DMS153 treated with DMSO at 0.1 percent for 48 hours (cell line): Measurements from ENCODE around the gene UGT1A1.
"Not testable (repeated sequence)": the region's sequence is repeated elsewhere in the genome, so short reads cannot be mapped to it uniquely, and the experiment has no call there.

Experiments used
- DNase-seq: peaks from one replicate; lab custom pipeline; 2025; ENCODE audit not compliant: unreplicated experiment; lab: John Stamatoyannopoulos, UW

Gene UGT1A1

GRCh38 chr2:233760043-233760442 lies at the start of gene UGT1A1:
Gene UGT1A1, plus strand, starts transcription at chr2:233760270. Its CDS starts 18 bp downstream, at chr2:233760288.
- no peak for DNase-seq

GRCh38 chr2:233711312-233712008 lies 48.6 kb upstream of the UGT1A1 start:
- peak; percentile 73 for DNase-seq

GRCh38 chr2:233712611-233713261 lies 47.3 kb upstream of the UGT1A1 start, which contains the start of gene UGT1A5:
Gene UGT1A5, plus strand, starts transcription at chr2:233712907. Its CDS starts 85 bp downstream, at chr2:233712992.
- no peak for DNase-seq

GRCh38 chr2:233713262-233713615 lies 46.8 kb upstream of the UGT1A1 start:
- DNase-seq: no peak

GRCh38 chr2:233714121-233714520 lies 45.9 kb upstream of the UGT1A1 start:
- DNase-seq: no peak

- no peak for DNase-seq
Observed at GRCh38 chr2:233718552-233718951, 41.5 kb upstream of the UGT1A1 start, which contains the start of gene UGT1A4. Gene UGT1A4, plus strand, starts transcription at chr2:233718736. Its CDS starts 85 bp downstream, at chr2:233718821.

GRCh38 chr2:233728723-233729301 lies 31.3 kb upstream of the UGT1A1 start, which contains the start of gene UGT1A3:
Gene UGT1A3, plus strand, starts transcription at chr2:233729042. Its CDS starts 85 bp downstream, at chr2:233729127.
- no peak for DNase-seq

GRCh38 chr2:233736868-233737653 lies 23.0 kb upstream of the UGT1A1 start:
- peak; percentile 2 for DNase-seq

- no peak for DNase-seq
Observed at GRCh38 chr2:233740870-233741269, 19.2 kb upstream of the UGT1A1 start.

DNA sequence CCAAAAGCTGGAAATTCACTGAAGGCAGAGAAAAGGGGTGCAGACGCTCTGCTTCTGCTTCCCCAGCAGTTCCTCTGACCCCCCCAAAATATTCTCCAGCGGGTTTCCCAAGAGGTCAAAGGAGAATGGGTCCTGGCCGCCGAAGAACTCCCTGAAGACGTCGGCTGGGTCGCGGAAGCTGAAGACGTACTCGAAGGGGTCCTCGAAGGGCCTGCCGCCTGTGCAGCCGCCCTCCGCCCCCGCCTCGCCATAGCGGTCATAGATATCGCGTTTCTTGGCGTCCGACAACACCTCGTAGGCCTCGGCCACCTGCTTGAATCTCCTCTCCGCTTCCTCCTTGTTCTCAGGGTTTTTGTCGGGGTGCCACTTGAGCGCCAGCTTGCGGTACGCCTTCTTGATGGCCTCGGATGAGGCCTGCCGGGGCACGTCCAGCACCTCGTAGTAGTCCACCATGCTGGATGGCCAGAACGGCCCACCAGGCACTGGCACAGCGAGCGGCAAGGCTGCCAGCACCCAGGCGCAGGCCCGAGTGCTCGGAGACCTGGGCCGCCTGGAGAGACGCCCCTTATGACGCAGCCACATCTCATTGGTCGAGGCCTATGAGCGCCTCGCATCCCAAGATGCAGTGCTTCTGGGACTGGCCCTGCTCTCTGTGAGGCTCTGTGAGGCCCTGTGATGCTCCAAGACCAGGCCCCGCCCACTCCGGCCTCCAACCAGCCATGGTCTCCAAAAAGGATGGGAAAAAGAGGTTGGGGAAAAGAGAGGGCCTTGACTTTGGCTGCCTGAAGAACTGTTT lies 16.4 kb upstream of the UGT1A1 start:
- no peak for DNase-seq

DNA sequence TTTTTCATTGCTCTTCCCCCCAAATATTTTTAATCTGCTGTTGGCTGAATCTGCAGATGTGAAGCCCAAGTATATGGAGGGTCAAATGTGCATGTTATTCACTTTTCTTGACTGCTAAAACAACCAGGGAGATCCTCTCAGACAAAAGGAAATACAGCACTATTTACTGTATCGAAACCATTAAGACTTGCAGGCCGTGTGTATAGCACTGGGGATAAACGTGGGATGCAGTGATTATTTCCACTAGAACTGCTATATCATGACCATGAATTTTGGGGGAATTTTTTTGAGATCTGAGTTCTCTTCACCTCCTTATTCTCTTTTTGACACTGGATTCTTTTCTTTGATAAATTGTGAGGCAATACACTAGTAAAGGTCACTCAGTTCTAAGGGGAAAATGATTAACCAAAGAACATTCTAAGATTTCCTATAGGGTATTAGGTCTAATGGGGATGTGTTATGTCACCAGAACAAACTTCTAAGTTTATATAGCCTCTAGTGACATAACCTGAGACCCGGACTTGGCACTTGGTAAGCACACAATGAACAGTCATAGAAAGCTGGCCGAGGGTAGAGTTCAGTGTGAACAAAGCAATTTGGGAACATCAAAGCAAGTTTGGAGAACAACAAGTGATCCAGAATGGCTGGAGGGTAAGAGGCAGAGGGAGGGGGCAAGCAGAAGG lies 14.9 kb upstream of the UGT1A1 start:
- no peak for DNase-seq

DNA sequence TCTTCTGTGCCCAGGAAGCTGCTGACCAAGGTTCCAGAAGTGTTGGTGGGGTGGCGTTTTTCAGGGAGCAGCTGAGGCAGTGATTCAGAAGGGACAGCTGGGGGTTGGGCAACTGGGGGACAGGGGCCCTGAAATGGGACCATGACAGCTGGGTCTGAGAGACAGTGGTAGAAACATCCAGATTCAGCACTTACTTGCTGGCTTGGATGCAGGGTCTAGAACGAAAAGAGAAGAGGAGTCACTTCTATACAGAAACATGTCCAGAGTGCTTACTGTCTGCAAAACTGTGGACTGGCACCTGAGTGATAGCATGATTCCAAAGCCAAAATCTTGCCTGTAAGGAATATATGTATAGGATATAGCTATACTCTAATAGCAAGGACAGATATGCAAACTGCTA lies 14.2 kb upstream of the UGT1A1 start:
- not testable (repeated sequence) for DNase-seq

GRCh38 chr2:233746475-233747282 lies 13.4 kb upstream of the UGT1A1 start:
- DNase-seq: no peak

DNA sequence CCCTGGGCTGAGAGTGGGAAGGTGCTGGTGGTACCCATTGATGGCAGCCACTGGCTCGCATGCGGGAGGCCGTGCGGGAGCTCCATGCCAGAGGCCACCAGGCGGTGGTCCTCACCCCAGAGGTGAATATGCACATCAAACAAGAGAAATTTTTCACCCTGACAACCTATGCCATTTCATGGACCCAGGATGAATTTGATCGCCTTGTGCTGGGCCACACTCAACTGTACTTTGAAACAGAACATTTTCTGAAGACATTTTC lies 12.9 kb upstream of the UGT1A1 start:
- no peak for DNase-seq

DNA sequence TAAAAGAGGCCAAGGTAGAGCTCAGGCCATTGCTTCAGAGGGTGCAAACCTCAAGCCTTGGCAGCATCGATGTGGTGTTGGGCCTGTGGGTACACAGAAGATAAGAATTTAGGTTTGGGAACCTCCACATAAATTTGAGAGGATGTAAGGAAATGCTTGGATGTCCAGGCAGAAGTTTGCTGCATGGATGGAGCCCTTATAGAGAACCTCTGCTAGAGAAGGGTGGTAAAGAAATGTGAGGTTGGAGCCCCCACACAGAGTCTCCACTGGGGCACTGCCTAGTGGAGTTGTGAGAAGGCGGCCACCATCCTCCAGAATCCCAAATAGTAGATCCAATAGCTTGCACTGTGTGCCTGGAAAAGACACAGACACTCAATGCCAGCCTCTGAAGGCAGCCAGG lies 9.4 kb upstream of the UGT1A1 start:
- DNase-seq: not testable (repeated sequence)

DNA sequence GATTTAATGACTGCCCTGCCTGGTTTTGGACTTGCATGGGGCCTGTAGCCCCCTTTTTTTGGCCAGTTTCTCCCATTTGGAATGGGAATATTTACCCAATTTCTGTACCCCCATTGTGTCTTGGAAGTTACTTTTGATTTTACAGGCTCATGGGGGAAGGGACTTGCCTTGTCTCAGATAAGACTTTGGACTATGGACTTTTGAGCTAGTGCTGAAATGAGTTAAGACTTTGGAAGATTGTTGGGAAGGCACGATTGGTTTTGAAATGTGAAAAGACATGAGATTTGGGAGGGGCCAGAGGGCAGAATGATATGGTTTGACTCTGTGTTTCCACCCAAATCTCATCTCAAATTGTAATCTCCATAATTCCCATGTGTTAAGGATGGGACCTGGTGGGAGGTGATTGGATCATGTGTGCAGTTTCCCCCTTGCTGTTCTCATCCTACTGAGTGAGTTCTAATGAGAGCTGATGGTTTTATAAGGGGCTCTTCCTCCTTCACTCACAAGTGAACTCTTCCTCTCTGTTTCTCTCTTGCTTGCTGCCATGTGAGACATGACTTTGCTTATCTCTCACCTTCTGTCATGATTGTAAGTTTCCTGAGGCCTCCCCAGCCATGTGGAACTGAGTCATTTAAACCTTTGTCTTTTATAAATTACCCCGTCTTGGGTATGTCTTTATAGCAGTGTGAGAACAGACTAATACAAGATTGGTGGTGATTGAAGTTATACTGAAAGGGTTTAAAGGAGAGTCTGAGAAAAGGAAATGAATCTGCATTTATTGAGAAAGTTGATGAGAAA lies 8.7 kb upstream of the UGT1A1 start:
- DNase-seq: not testable (repeated sequence)

GRCh38 chr2:233754872-233755611 lies 5.0 kb upstream of the UGT1A1 start:
- DNase-seq: no peak
